ENCODE measurements around the gene UGT1A8.
A peak's percentile ranks its signal among the peaks of the same experiment; 100 is the strongest.
"Not testable (repeated sequence)": the region's sequence is repeated elsewhere in the genome, so short reads cannot be mapped to it uniquely, and the experiment has no call there.

The UGT1A8 gene

GRCh38 chr2:233643128-233643527 lies 25.7 kb downstream of the UGT1A8 start:
- TF ChIP-seq CTCF (IDR thresholded peaks at IDR 0.05; ENCODE audit: insufficient read depth, low read depth, low read length, missing control alignments) = peak; percentile 12
- DNase-seq (ENCODE audit: low read depth) = peak; percentile 17
- H3K4me3 ChIP-seq (ENCODE audit: low read depth, low read length) = no peak overlapping the region

- H3K4me3 ChIP-seq (ENCODE audit: low read depth, low read length); DNase-seq (ENCODE audit: low read depth): not testable (repeated sequence)
Observed at GRCh38 chr2:233646033-233646432, 28.6 kb downstream of the UGT1A8 start.

- no peak for DNase-seq (ENCODE audit: low read depth)
- no peak overlapping the region for H3K4me3 ChIP-seq (ENCODE audit: low read depth, low read length)
- no peak for TF ChIP-seq CTCF (IDR thresholded peaks at IDR 0.05; ENCODE audit: insufficient read depth, low read depth, low read length, missing control alignments)
Observed at GRCh38 chr2:233650981-233651380, 33.5 kb downstream of the UGT1A8 start.

- no peak for DNase-seq (ENCODE audit: low read depth)
- H3K4me3 ChIP-seq (ENCODE audit: low read depth, low read length) = no peak overlapping the region
- TF ChIP-seq CTCF (IDR thresholded peaks at IDR 0.05; ENCODE audit: insufficient read depth, low read depth, low read length, missing control alignments) = no peak
Observed at GRCh38 chr2:233651430-233651829, 34.0 kb downstream of the UGT1A8 start.

GRCh38 chr2:233654501-233654900 lies 37.1 kb downstream of the UGT1A8 start:
- no peak overlapping the region for H3K4me3 ChIP-seq (ENCODE audit: low read depth, low read length)
- DNase-seq (ENCODE audit: low read depth) = no peak
- no peak for TF ChIP-seq CTCF (IDR thresholded peaks at IDR 0.05; ENCODE audit: insufficient read depth, low read depth, low read length, missing control alignments)

- H3K4me3 ChIP-seq (ENCODE audit: low read depth, low read length) = no peak overlapping the region
- TF ChIP-seq CTCF (IDR thresholded peaks at IDR 0.05; ENCODE audit: insufficient read depth, low read depth, low read length, missing control alignments) = no peak
- no peak for DNase-seq (ENCODE audit: low read depth)
Observed at GRCh38 chr2:233655043-233655442, 37.6 kb downstream of the UGT1A8 start.

GRCh38 chr2:233655943-233656342 lies 38.5 kb downstream of the UGT1A8 start:
- not testable (repeated sequence) for DNase-seq (ENCODE audit: low read depth); H3K4me3 ChIP-seq (ENCODE audit: low read depth, low read length)

GRCh38 chr2:233656443-233656842 lies 39.0 kb downstream of the UGT1A8 start:
- H3K4me3 ChIP-seq (ENCODE audit: low read depth, low read length) = no peak overlapping the region
- DNase-seq (ENCODE audit: low read depth) = peak; percentile 32
- no peak for TF ChIP-seq CTCF (IDR thresholded peaks at IDR 0.05; ENCODE audit: insufficient read depth, low read depth, low read length, missing control alignments)
